Measurements from ENCODE around the gene NMNAT3.
"Not testable (repeated sequence)": the region's sequence is repeated elsewhere in the genome, so short reads cannot be mapped to it uniquely, and the experiment has no call there.

NMNAT3 gene

GRCh38 chr3:139601191-139601961, 76.4 kb downstream of the NMNAT3 start:
- Histone ChIP-seq H3K4me3 (no peak overlapping the region), H3K27ac (peak overlapping the region in 7 of 21 experiments; percentile 9 to 61 (median 39))

GRCh38 chr3:139597947-139598346, 79.8 kb downstream of the NMNAT3 start:
- Histone ChIP-seq H3K27ac (no peak overlapping the region), H3K4me3 (no peak overlapping the region)

- not testable (repeated sequence) for H3K27ac ChIP-seq, H3K4me3 ChIP-seq
These were observed 86.6 kb downstream of the NMNAT3 start for GRCh38 chr3:139591186-139591585.

- Histone ChIP-seq H3K27ac (no peak overlapping the region), H3K4me3 (no peak overlapping the region)
These were observed 89.3 kb downstream of the NMNAT3 start for GRCh38 chr3:139588450-139588849.

- Histone ChIP-seq H3K4me3 (no peak overlapping the region), H3K27ac (no peak overlapping the region)
These were observed 90.0 kb downstream of the NMNAT3 start for GRCh38 chr3:139587797-139588196.

- Histone ChIP-seq H3K27ac (no peak overlapping the region), H3K4me3 (no peak overlapping the region)
These were observed 91.3 kb downstream of the NMNAT3 start for GRCh38 chr3:139586420-139587017.

- no peak overlapping the region for H3K27ac ChIP-seq
- no peak overlapping the region for H3K4me3 ChIP-seq
These were observed 92.0 kb downstream of the NMNAT3 start for GRCh38 chr3:139585820-139586219.

GRCh38 chr3:139583651-139584050, 94.1 kb downstream of the NMNAT3 start:
- not testable (repeated sequence) for H3K4me3 ChIP-seq, H3K27ac ChIP-seq

- no peak overlapping the region for H3K4me3 ChIP-seq
These were observed 99.0 kb downstream of the NMNAT3 start for GRCh38 chr3:139578783-139579182.

GRCh38 chr3:139577909-139578308, 99.9 kb downstream of the NMNAT3 start:
- H3K27ac ChIP-seq = no peak overlapping the region
- no peak overlapping the region for H3K4me3 ChIP-seq

More at GRCh38 chr3:139578783-139579182, 99.0 kb downstream of the NMNAT3 start:
- no peak overlapping the region for H3K27ac ChIP-seq

GRCh38 chr3:139577346-139577745, 100.4 kb downstream of the NMNAT3 start:
- no peak overlapping the region for H3K27ac ChIP-seq
- H3K4me3 ChIP-seq = no peak overlapping the region

- no peak overlapping the region for H3K4me3 ChIP-seq
- H3K27ac ChIP-seq = no peak overlapping the region
These were observed 103.5 kb downstream of the NMNAT3 start for GRCh38 chr3:139574026-139574947.

GRCh38 chr3:139572847-139573672, 104.7 kb downstream of the NMNAT3 start:
- Histone ChIP-seq H3K27ac (no peak overlapping the region), H3K4me3 (no peak overlapping the region)

- H3K4me3 ChIP-seq = no peak overlapping the region
- H3K27ac ChIP-seq = no peak overlapping the region
These were observed 106.1 kb downstream of the NMNAT3 start for GRCh38 chr3:139571711-139572110.

- no peak overlapping the region for H3K4me3 ChIP-seq
These were observed 113.4 kb downstream of the NMNAT3 start for GRCh38 chr3:139564294-139564861.

GRCh38 chr3:139561959-139562676, 115.7 kb downstream of the NMNAT3 start:
- no peak overlapping the region for H3K27ac ChIP-seq
- H3K4me3 ChIP-seq = no peak overlapping the region

More at GRCh38 chr3:139564294-139564861, 113.4 kb downstream of the NMNAT3 start:
- no peak overlapping the region for H3K27ac ChIP-seq

GRCh38 chr3:139561255-139561817, 116.4 kb downstream of the NMNAT3 start:
- H3K4me3 ChIP-seq = no peak overlapping the region
- peak overlapping the region in 1 of 21 experiments; percentile 2 for H3K27ac ChIP-seq

GRCh38 chr3:139560411-139560810, 117.4 kb downstream of the NMNAT3 start:
- Histone ChIP-seq H3K4me3 (no peak overlapping the region), H3K27ac (peak overlapping the region in 2 of 21 experiments; percentile 8 to 25)

Measured in skin epidermis (tissue), 12 donors.